Muscle of leg (tissue), 11 donors: ENCODE results near the gene TBC1D1. TPM values are rescaled to one million over a fixed set of nuclear protein-coding genes. Genes with fewer than 3 reads are reported as not detected.
A peak's percentile ranks its signal among the peaks of the same experiment; 100 is the strongest.

ENCODE experiments used
- DNase-seq: peaks from one replicate; pipeline ENCODE4 v3.0.0; 2013
- H3K27ac ChIP-seq: one replicate; pipeline ENCODE4 v1.5.1; 2013; ENCODE audit warnings: mild to moderate bottlenecking, low read length, control low read depth
- H3K27me3 ChIP-seq: one replicate; pipeline ENCODE4 v1.6.1; 2013; ENCODE audit warnings: low read length; ENCODE audit not compliant: control insufficient read depth, insufficient read depth
- H3K36me3 ChIP-seq: one replicate; pipeline ENCODE4 v1.6.1; 2013; ENCODE audit warnings: low read length; ENCODE audit not compliant: control insufficient read depth, insufficient read depth
- H3K4me1 ChIP-seq: one replicate; pipeline ENCODE4 v1.6.1; 2013; ENCODE audit warnings: low read length; ENCODE audit not compliant: control insufficient read depth, insufficient read depth
- H3K4me3 ChIP-seq: one replicate; pipeline ENCODE4 v1.5.1; 2013; ENCODE audit warnings: low read length, control low read depth
- H3K9me3 ChIP-seq: replicated peaks from 2 replicates; pipeline ENCODE4 v1.6.1; 2013; ENCODE audit warnings: low read depth, low read length; ENCODE audit not compliant: control insufficient read depth
- WGBS: methylation state at CpG from one replicate; pipeline ENCODE4 v1.1.5; 2013; ENCODE audit warnings: missing lambda C conversion rate; ENCODE audit not compliant: insufficient coverage; 5-methylcytosine and 5-hydroxymethylcytosine counted together
- polyA plus RNA-seq, 8 donors: library from polyadenylated mRNA; unstranded; fragments of 120-200 nt; gene quantifications; one replicate each; pipeline versions ENCODE4 v1.2.1 to v1.2.3, GENCODE V29; 2013; ENCODE audit warnings: inconsistent platforms in 1 of 8, low replicate concordance in 1 of 8; ENCODE audit not compliant: insufficient read length in 8 of 8, insufficient read depth in 1 of 8
- total RNA-seq: library from RNA; stranded (reverse); fragments of 120-200 nt; gene quantifications from one replicate; pipeline ENCODE4 v1.2.4, GENCODE V29; 2013

TBC1D1 gene
- total and polyA plus RNA-seq, 9 donors, result 38.0 to 85.3 (median 55.3) TPM

GRCh38 chr4:38152721-38153386, 262.0 kb downstream of the TBC1D1 start:
- no peaks in the 10 kb centered on the region for H3K36me3 ChIP-seq
- peaks cover 65% of the 10 kb centered on the region for H3K4me1 ChIP-seq
- H3K27ac ChIP-seq, result no peak overlapping the region
- no peak for DNase-seq
- 51% methylated on average over 4 of the region's 7 CpGs for WGBS
- H3K9me3 ChIP-seq, result no peaks in the 10 kb centered on the region
- no peak overlapping the region for H3K4me3 ChIP-seq
- no peaks in the 10 kb centered on the region for H3K27me3 ChIP-seq

GRCh38 chr4:38153387-38153760, 262.5 kb downstream of the TBC1D1 start:
- H3K27ac ChIP-seq, result no peak overlapping the region
- no peaks in the 10 kb centered on the region for H3K36me3 ChIP-seq
- H3K4me1 ChIP-seq, result peaks cover 65% of the 10 kb centered on the region
- no peaks in the 10 kb centered on the region for H3K27me3 ChIP-seq
- DNase-seq, result no peak
- no peaks in the 10 kb centered on the region for H3K9me3 ChIP-seq
- no peak overlapping the region for H3K4me3 ChIP-seq
- WGBS, result 78% methylated on average over 2 of the region's 2 CpGs

GRCh38 chr4:38154252-38154651, 263.4 kb downstream of the TBC1D1 start:
- H3K27me3 ChIP-seq, result no peaks in the 10 kb centered on the region
- no peaks in the 10 kb centered on the region for H3K9me3 ChIP-seq
- H3K27ac ChIP-seq, result peak overlapping the region; percentile 66
- no peak overlapping the region for H3K4me3 ChIP-seq
- WGBS, result 49% methylated on average over 4 of the region's 5 CpGs
- DNase-seq, result peak; percentile 61
- peaks cover 65% of the 10 kb centered on the region for H3K4me1 ChIP-seq
- H3K36me3 ChIP-seq, result no peaks in the 10 kb centered on the region

- 40% methylated on average over 9 of the region's 17 CpGs for WGBS
- Histone ChIP-seq H3K4me3 (no peak overlapping the region), H3K27me3 (no peaks in the 10 kb centered on the region), H3K27ac (peak overlapping the region; percentile 66), H3K36me3 (no peaks in the 10 kb centered on the region), H3K4me1 (peaks cover 58% of the 10 kb centered on the region), H3K9me3 (no peaks in the 10 kb centered on the region)
- peak; percentile 72 for DNase-seq
Observed at GRCh38 chr4:38154681-38155588, 264.1 kb downstream of the TBC1D1 start.

- no peaks in the 10 kb centered on the region for H3K9me3 ChIP-seq
- no peaks in the 10 kb centered on the region for H3K36me3 ChIP-seq
- H3K27me3 ChIP-seq, result no peaks in the 10 kb centered on the region
- no peak overlapping the region for H3K4me3 ChIP-seq
- peak overlapping the region; percentile 72 for H3K27ac ChIP-seq
- no peak for DNase-seq
- peaks cover 56% of the 10 kb centered on the region for H3K4me1 ChIP-seq
- WGBS, result no CpG with 5 or more reads among the region's 7 CpGs
Observed at GRCh38 chr4:38155589-38156294, 264.9 kb downstream of the TBC1D1 start.

GRCh38 chr4:38157592-38157991, 266.7 kb downstream of the TBC1D1 start:
- no CpG with 5 or more reads among the region's 1 CpG for WGBS
- H3K4me1 ChIP-seq, result peaks cover 56% of the 10 kb centered on the region

GRCh38 chr4:38160487-38161207, 269.8 kb downstream of the TBC1D1 start:
- Histone ChIP-seq H3K27ac (peak overlapping the region; percentile 43), H3K9me3 (peaks cover 7% of the 10 kb centered on the region), H3K4me1 (peaks cover 28% of the 10 kb centered on the region), H3K4me3 (no peak overlapping the region), H3K36me3 (no peaks in the 10 kb centered on the region), H3K27me3 (no peaks in the 10 kb centered on the region)
- 50% methylated on average over 2 of the region's 3 CpGs for WGBS
- DNase-seq, result peak; percentile 84

More at GRCh38 chr4:38157592-38157991, 266.7 kb downstream of the TBC1D1 start:
- no peak overlapping the region for H3K4me3 ChIP-seq
- H3K9me3 ChIP-seq, result no peaks in the 10 kb centered on the region
- H3K36me3 ChIP-seq, result no peaks in the 10 kb centered on the region
- H3K27ac ChIP-seq, result no peak overlapping the region
- DNase-seq, result no peak
- no peaks in the 10 kb centered on the region for H3K27me3 ChIP-seq

- Histone ChIP-seq H3K4me1 (peaks cover 22% of the 10 kb centered on the region), H3K4me3 (no peak overlapping the region), H3K27ac (no peak overlapping the region), H3K9me3 (peaks cover 7% of the 10 kb centered on the region), H3K36me3 (no peaks in the 10 kb centered on the region), H3K27me3 (no peaks in the 10 kb centered on the region)
- no peak for DNase-seq
- 83% methylated on average over 1 of the region's 5 CpGs for WGBS
Observed at GRCh38 chr4:38161208-38162113, 270.6 kb downstream of the TBC1D1 start.

- DNase-seq, result peak; percentile 54
- H3K9me3 ChIP-seq, result peaks cover 7% of the 10 kb centered on the region
- H3K27me3 ChIP-seq, result no peaks in the 10 kb centered on the region
- WGBS, result 67% methylated on average over 4 of the region's 4 CpGs
- peak overlapping the region; percentile 37 for H3K27ac ChIP-seq
- no peaks in the 10 kb centered on the region for H3K36me3 ChIP-seq
- H3K4me1 ChIP-seq, result peaks cover 21% of the 10 kb centered on the region
- no peak overlapping the region for H3K4me3 ChIP-seq
Observed at GRCh38 chr4:38162240-38162784, 271.4 kb downstream of the TBC1D1 start.
